ENCODE results near the gene GIN1.
"Not testable (repeated sequence)": the region's sequence is repeated elsewhere in the genome, so short reads cannot be mapped to it uniquely, and the experiment has no call there.

Gene GIN1

DNA sequence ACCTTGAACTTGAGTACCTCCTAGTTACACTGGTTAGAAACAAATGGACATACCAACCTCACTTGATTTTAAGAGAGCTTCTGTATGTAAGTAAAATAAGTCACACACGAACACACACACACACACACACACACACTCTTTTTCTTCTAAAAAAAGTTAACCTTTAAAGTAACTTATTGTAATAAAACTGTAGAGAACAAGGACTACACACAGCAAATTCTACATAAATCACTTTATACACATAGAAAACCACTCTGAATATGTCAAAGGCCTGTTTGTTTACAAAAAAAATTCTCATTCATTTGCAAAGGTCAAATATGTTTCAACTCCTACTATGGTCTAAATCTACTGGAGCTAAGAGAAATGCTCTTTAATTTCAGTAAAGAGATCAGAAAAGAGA is 29.1 kb downstream of the GIN1 start:
- TF ChIP-seq, protein P1, sequence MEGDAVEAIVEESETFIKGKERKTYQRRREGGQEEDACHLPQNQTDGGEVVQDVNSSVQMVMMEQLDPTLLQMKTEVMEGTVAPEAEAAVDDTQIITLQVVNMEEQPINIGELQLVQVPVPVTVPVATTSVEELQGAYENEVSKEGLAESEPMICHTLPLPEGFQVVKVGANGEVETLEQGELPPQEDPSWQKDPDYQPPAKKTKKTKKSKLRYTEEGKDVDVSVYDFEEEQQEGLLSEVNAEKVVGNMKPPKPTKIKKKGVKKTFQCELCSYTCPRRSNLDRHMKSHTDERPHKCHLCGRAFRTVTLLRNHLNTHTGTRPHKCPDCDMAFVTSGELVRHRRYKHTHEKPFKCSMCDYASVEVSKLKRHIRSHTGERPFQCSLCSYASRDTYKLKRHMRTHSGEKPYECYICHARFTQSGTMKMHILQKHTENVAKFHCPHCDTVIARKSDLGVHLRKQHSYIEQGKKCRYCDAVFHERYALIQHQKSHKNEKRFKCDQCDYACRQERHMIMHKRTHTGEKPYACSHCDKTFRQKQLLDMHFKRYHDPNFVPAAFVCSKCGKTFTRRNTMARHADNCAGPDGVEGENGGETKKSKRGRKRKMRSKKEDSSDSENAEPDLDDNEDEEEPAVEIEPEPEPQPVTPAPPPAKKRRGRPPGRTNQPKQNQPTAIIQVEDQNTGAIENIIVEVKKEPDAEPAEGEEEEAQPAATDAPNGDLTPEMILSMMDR (IDR thresholded peaks at IDR 0.05; ENCODE audit: borderline replicate concordance, control extremely low read depth, extremely low read depth, insufficient read depth, missing control alignments), result no peak
- in situ Hi-C loops (cut with MboI; ENCODE audit: low sequenced_read_pairs, unreplicated experiment), result no loop called here
- no peak for DNase-seq (ENCODE audit: low spot score)

DNA sequence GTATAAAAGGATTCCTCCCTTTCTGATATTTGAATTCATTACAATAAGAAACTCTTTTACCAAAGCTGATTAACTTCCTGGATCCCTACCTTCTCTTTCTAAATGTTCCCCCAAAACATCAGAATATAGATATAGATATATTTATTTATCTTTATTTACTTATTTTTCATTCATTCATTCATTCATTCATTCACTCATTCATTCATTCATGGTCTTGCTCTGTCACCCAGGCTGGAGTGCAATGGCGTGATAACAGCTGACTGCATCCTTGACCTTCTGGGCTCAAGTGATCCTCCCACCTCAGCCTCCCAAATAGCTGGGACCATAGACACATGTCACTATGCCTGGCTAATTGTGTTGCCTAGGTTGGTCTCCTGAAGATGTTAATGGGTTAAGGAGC is 30.7 kb downstream of the GIN1 start:
- TF ChIP-seq, protein P1 (IDR thresholded peaks at IDR 0.05; ENCODE audit: borderline replicate concordance, control extremely low read depth, extremely low read depth, insufficient read depth, missing control alignments), result no peak
- no peak for DNase-seq (ENCODE audit: low spot score)
- in situ Hi-C loops (cut with MboI; ENCODE audit: low sequenced_read_pairs, unreplicated experiment), result no loop called here

DNA sequence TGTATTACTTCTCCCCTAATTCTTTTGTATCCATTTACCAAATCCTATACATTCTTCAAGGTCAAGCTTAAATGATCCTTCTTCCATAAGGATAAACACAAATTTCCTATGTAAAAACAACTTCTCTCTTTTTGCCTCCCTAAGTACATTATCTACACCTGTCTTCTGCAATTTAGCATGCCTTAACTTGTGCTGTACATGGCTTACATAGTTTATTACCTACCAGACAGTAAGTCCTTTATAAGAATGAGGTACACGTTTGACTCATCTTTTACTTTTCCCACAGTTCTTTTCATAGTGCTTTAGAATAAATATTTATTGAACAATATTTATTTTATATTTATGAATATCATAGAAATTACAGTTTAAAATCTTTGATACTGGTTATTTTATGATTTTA is 33.4 kb downstream of the GIN1 start:
- TF ChIP-seq, protein P1 (IDR thresholded peaks at IDR 0.05; ENCODE audit: borderline replicate concordance, control extremely low read depth, extremely low read depth, insufficient read depth, missing control alignments), result no peak
- in situ Hi-C loops (cut with MboI; ENCODE audit: low sequenced_read_pairs, unreplicated experiment), result no loop called here
- no peak for DNase-seq (ENCODE audit: low spot score)

DNA sequence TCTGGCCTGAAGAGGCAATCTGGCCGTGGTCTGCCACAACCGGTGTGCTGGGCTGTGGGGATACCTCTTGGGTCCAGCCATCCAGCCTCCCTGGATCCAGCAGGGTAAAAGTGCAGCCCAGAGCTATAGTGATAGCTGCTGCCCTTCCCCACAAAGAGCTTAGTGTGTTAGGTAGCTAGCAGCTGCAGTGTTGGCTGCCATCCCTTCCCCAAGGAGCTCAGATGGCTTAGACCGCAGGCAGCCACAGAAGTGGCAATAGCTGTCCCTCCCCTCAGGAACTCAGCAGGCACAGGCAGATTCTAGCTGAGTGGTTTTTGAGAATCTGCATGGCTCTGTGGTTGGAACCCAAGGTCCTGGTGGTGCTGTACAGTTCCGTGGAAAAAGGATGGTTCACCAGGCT is 40.1 kb downstream of the GIN1 start:
- TF ChIP-seq, protein P1 (IDR thresholded peaks at IDR 0.05; ENCODE audit: borderline replicate concordance, control extremely low read depth, extremely low read depth, insufficient read depth, missing control alignments), result no peak
- no peak for DNase-seq (ENCODE audit: low spot score)
- in situ Hi-C loops (cut with MboI; ENCODE audit: low sequenced_read_pairs, unreplicated experiment), result no loop called here

DNA sequence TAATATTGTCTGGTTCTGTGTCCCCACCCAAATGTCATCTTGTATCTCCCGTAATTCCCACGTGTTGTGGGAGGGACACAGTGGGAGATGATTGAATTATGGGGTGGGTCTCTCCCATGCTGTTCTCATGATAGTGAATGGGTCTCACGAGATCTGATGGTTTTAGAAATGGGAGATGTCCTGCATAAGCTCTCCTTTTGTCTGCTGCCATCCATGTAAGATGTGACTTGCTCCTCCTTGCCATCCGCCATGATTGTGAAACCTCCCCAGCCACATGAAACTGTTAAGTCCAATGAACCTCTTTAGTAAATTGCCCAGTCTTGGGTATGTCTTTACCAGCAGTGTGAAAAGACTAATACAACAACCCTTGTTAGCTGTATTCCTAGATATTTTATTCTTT is 44.5 kb downstream of the GIN1 start:
- in situ Hi-C loops (cut with MboI; ENCODE audit: low sequenced_read_pairs, unreplicated experiment), result no loop called here
- TF ChIP-seq, protein P1 (IDR thresholded peaks at IDR 0.05; ENCODE audit: borderline replicate concordance, control extremely low read depth, extremely low read depth, insufficient read depth, missing control alignments), result no peak
- DNase-seq (ENCODE audit: low spot score), result no peak

DNA sequence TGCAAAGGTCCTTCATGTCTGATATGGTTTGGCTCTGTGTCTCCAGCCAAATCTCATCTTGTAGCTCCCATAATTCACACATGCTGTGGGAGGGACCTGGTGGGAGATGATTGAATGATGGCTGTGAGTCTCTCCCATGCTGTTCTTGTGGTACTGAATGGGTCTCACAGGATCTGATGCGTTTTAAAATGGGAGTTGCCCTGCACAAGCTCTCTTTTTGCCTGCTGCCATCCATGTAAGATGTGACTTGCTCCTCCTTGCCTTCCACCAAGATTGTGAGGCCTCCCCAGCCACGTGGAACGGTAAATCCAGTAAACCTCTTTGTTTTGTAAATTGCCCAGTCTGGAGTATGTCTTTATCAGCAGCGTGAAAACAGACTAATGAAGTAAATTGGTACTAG is 46.4 kb downstream of the GIN1 start:
- in situ Hi-C loops (cut with MboI; ENCODE audit: low sequenced_read_pairs, unreplicated experiment); DNase-seq (ENCODE audit: low spot score): not testable (repeated sequence)

DNA sequence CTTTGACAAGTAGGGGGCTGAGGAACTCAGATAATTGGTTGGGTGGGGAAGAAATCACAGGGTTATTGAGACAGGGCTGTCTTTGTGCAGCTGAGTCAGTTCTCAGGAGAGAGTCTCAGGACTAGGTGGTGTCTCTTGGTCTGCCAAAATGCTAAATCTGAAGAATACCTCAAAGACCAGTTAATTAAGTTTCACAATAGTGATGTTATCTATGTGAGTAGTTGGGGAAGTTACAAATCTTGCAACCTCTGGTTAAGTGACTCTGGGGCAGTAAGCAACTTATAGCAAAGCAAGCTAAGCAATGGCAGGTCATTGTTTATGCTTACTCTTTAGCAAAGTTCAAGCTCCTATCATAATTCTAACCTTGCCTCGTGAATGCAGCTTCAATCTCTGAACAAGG is 53.6 kb downstream of the GIN1 start:
- in situ Hi-C loops (cut with MboI; ENCODE audit: low sequenced_read_pairs, unreplicated experiment), result no loop called here

More for the DNA sequence above, 53.6 kb downstream of the GIN1 start:
- DNase-seq (ENCODE audit: low spot score), result no peak
- TF ChIP-seq, protein P1 (IDR thresholded peaks at IDR 0.05; ENCODE audit: borderline replicate concordance, control extremely low read depth, extremely low read depth, insufficient read depth, missing control alignments), result no peak
